HG03064 (cell line): ENCODE results near the gene MAP2K3.
A peak's percentile ranks its signal among the peaks of the same experiment; 100 is the strongest.

Experiments used
- ATAC-seq: cut with Tn5 transposase; IDR thresholded peaks from one replicate; pipeline ENCODE4 v1.9.1; 2021; ENCODE audit warnings: low read depth; ENCODE audit not compliant: unreplicated experiment

Gene MAP2K3

GRCh38 chr17:21252796-21253645, 31.5 kb upstream of the MAP2K3 start, which contains the start of gene NATD1:
TSS of gene NATD1 (minus strand) at chr17:21253410. CDS start at chr17:21253264, 146 bp downstream.
- peak; percentile 66 for ATAC-seq

- no peak for ATAC-seq
Observed at GRCh38 chr17:21253646-21254441, 30.7 kb upstream of the MAP2K3 start.

DNA sequence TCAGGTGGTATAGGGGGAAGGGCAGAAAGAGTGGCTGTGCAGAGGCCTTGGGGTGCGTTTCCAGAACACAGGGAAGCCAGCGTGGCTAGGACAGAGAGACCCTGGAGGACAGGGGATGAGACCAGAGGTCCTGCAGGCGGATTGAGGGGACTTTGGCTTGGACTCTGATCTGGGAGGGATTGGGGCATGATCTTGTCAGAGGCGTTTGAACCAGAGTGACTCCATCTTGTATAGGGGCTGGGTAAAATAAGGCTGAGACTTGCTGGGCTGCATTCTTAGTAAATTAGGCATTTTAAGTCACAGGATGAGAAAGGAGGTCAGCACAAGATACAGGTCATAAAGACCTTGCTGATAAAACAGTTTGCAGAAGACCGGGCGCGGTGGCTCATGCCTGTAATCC, 25.9 kb upstream of the MAP2K3 start:
- no peak for ATAC-seq

DNA sequence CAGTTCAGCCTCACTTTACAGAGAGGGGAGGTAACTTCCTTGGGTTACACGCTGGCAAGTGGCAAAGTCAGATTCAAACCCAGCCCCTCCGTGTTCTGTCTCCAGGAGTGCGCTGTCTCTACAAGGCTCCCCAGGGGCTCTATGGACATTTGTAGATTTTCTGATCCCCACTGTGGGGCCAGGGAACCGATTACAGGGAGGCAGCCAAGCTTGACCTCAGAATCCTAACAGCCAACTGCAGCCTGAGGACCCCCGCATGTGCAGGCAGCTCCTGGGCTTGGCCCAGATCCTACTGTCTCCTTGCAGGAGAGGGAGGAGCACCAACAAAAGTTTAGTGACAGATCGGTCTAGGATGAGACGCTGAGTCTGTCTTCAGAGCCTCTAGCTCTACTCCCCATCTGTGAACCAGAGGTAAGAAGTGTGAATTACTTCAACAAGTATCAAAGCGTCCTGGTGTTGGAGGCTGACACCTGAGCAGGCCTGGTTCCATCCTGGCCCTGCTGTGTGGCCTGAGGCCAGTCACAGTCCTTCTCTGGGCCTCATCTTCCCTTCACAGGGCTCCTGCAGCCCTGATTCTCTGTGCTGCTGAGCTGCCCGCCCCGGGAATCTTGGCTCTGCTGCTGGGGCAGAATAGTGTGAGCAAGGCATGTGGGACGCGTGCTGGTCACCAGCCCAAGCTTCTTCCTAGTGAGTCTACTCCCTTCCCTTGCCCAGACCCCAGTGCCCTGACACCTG, 22.1 kb upstream of the MAP2K3 start:
- no peak for ATAC-seq

- ATAC-seq, result no peak
Observed at GRCh38 chr17:21263376-21263775, 21.1 kb upstream of the MAP2K3 start.

DNA sequence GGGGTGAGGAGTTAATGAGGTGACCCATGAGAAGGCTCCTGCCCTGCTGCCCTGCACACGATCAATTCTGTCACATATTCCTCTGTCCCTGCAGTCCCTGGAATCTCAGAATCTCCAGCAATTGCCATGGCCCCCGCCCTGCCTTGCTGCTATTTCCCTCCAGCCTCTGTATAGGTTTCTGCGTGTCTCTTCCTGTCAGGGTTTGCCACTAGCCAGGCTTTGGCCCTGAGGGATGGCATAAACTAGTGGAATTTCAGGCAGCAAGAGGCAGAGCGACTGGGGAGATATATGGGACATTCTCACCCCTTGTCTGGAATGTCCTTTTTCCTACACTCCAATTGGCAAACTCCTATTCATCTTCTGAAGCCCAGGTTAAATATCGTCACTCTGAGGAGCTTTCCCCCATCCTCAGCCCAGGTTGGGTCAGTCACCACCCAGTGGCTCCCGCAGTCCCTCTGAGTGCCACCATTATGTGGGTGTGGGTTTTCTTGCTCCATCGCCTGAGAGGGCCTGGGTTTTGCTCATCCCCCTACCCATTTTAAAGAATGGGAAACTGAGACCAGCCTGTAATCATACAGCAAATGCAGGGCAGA, 15.8 kb upstream of the MAP2K3 start:
- ATAC-seq, result no peak

DNA sequence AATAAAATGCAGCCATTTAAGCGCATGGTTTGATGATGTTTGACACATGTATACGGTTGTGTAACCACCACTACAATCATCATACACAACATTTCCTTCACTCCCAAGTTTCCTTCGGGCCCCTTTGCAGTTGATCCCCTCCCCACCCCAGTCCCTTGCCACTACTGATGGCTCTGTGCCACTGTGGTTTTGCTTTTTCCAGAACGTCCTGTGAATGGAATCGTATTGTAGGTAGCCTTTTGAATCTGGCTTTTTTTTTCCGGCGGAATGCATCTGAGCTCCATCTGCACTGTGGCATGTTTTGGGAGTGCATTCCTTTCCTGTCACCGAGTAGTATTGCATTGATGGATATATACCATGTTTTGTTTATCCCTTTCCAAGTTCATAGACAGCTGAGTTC, 15.1 kb upstream of the MAP2K3 start:
- ATAC-seq, result no peak

DNA sequence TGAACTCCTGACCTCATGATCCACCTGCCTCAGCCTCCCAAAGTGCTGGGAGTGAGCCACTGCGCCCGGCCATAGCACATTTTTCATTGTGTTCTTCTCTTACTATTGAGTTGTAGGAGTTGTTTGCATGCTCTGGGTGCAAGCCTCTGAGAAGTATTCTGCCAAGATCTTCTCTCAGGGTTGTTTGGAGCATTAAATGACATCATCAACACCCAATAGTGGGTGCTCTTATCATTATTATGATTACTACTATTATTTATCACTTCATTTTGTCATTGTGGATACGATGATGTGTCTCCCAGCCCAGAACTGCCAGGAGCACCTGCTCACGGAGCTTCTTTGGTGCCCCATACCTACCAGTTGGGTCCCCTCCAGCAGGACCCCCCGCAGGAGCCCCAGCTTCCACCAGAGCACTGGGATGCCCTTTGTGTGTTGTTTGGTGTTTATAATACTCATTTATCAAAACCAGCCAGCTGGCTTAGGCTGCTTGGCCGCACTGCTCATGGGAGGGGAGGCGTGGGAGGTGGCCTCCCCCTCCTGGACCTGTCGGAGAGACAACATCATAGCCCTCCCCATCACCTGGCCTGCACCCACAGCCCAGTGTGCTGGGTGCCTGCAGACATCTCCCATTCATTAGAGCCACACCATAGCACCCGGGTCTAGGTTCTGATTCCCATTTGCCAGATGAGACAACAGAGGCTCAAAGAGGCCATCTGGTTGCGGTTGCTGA, 12.9 kb upstream of the MAP2K3 start:
- ATAC-seq, result no peak

- ATAC-seq, result no peak
Observed at GRCh38 chr17:21272250-21272649, 12.3 kb upstream of the MAP2K3 start.

GRCh38 chr17:21272881-21273792, 11.4 kb upstream of the MAP2K3 start:
- ATAC-seq, result no peak

DNA sequence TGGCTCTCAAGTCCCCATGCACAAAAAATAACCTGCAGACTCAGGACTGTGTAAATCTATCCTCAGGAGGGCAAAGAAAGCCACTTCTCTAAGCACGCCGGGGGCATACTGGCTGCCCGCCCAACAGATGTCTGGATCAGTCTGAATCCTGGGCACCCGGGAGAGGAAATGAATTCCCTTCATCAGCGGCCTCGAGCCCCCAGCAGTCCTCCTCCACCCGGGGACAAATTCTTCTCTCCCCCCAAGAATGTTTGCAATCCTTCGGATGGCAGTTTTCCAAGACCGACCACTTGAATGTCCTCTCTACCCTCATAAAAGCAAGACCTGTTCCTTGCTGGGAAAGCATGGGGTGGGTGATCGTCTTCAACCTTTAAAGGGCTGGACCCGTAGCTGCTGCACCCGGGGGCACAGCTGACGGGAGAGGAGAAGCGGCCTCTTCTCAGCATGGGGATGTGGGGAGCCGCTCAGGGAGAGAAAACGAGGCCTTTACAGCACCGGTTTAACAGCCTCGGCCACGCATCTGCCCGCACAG, 9.4 kb upstream of the MAP2K3 start:
- peak; percentile 5 for ATAC-seq

GRCh38 chr17:21275579-21276263, 8.8 kb upstream of the MAP2K3 start:
- peak; percentile 89 for ATAC-seq

GRCh38 chr17:21276264-21276588, 8.3 kb upstream of the MAP2K3 start:
- no peak for ATAC-seq

- ATAC-seq, result no peak
Observed at GRCh38 chr17:21277332-21277731, 7.2 kb upstream of the MAP2K3 start.

DNA sequence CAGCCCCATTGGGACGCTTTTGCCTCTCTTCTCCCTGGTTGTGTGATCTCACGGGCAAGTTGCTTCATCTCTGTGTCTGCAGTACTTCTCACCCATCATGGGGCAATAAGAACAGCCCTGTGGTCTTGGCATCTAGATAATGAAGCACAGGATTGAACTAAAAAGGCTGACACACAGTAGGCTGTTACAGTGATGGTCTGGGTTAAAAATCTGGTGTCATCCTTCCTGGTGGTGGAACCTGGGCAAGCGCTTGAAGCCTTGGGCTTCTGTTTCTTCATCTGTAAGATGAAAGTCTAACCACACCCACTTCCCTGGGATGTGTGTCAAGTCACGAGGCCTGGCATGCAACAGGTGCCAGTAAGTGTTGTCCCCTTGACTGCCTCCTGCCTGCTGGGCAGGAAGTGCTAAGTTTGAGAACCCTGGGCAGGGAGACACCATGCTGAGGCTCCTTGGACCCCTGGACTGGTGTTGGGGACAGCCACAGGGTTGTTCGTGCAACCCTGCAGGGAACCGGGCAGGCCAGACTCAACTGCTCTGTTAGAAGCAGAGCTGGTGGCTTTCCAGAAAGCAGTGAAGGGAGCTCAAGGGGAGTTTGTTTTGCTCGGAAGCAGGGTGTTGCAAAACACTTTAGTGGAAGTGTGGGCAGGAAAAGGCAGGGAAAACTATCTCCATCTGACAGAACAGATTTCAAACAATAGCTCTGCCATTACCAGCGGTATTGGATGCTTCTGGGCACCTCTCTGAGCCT, 5.9 kb upstream of the MAP2K3 start:
- no peak for ATAC-seq

DNA sequence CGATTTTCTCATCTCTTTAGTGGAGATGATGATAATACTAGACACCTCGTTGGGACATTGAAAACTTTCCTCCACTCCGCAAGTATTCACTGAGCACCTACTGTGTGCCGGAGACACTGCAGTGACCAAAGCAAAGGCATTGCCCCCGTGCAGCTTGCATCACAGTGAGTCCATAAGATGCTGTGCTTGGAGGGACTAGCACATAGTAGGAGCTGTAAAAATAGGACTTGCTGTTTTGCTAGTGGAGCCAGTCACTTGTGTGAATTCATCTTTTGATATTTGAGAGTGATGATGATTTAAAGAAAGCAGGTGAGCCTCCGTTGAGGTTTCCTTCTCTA, 5.3 kb upstream of the MAP2K3 start:
- ATAC-seq, result no peak

GRCh38 chr17:21279582-21279981, 4.9 kb upstream of the MAP2K3 start:
- no peak for ATAC-seq

DNA sequence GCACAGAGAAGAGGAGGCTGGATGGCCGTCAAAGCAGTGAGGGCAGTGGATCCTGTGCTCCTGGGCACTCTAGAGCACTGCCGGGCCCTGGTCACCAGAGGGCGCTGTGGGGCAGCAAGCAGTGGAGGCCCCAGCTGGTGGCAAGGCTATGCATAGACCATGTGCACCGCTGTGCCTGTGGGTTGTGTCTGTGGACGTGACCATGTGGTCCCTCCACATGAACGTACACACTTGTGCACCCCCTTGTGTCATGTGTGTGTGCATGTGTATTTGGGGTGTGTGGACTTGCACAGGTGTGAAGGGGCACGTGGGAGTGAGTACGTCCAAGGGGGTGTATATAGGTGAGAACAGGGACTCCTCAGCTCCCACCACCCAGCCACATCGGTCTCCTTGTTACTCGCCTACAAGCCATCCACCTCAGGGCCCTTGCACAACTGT, 4.4 kb upstream of the MAP2K3 start:
- no peak for ATAC-seq
